ENCODE data around the gene FCHSD2.

The FCHSD2 gene

GRCh38 chr11:72968390-72968789 lies 173.7 kb downstream of the FCHSD2 start:
- no peak for DNase-seq (ENCODE audit: low read depth)

DNA sequence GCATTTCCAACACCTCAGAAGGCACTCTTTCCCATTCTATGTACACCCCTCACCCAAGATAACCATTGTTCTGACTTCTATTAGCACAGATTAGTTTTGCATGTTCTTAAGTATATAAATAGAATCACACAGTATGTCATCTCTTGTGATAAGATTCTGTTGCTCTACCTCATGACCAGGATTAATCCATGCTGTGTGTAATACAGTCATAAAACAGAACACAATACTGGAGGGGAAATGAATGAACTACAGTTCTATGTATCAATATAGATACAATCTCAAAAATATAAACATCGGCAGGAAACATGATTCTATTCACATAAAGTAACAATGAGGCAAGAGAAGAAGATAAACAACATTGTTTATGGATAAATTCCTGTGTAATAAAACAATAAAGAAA lies 176.4 kb downstream of the FCHSD2 start:
- no peak for DNase-seq (ENCODE audit: low read depth)

GRCh38 chr11:72962717-72963116 lies 179.4 kb downstream of the FCHSD2 start:
- no peak for DNase-seq (ENCODE audit: low read depth)

GRCh38 chr11:72962084-72962483 lies 180.0 kb downstream of the FCHSD2 start:
- no peak for DNase-seq (ENCODE audit: low read depth)

DNA sequence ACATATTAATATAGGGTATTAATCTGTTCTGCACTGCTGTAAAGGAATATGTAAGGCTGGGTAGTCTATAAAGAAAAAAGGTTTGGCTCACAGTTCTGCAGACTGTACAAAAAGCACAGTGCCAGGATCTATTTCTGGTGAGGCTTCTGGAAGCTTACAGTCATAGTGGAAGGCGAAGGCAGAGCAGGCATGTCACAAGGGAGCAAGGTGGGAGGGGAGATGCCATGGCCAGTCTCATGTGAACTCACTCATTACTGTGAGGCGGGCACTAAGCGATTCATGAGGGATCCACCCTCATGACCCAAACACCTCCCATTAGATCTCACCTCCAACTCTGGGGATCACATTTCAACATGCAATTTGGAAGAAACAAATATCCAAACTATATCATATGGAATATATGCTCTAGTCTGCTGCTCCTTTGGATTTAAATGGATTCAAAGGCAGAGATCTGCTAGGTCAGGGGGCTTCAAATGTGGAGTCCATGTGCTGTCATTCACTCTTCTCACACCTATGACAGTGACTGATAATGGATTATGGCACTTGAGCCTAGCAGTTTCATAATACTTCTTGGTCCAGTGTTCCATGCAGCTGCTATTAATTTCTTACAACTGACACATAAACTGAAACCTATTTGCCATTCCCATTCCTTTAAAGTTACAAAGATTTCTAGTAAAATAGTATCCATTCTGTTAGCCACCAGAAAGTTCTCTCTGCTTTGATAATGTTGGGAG lies 182.0 kb downstream of the FCHSD2 start:
- no peak for DNase-seq (ENCODE audit: low read depth)

GRCh38 chr11:72958791-72959190 lies 183.3 kb downstream of the FCHSD2 start:
- no peak for DNase-seq (ENCODE audit: low read depth)

DNA sequence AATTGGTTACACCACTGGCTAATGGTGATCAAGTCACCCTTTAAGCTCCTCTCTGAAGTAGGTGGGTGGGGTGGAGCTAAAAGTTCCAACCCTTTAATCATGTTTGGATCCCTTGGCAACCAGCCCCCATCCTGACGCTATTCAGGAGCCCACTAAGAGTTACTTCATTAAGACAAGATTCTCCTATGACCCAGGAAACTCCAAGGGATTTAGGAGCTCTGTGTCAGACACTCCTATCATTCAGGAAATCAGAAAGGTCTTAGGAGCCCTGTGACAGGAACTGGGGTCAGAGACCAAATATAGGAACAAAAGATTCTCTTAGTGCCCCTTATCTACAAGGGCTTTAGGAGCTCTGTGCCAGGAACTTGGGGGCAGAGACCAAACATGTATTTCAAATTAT lies 186.7 kb downstream of the FCHSD2 start:
- DNase-seq (ENCODE audit: low read depth) = no peak

GRCh38 chr11:72954860-72955259 lies 187.3 kb downstream of the FCHSD2 start:
- DNase-seq (ENCODE audit: low read depth) = no peak

DNA sequence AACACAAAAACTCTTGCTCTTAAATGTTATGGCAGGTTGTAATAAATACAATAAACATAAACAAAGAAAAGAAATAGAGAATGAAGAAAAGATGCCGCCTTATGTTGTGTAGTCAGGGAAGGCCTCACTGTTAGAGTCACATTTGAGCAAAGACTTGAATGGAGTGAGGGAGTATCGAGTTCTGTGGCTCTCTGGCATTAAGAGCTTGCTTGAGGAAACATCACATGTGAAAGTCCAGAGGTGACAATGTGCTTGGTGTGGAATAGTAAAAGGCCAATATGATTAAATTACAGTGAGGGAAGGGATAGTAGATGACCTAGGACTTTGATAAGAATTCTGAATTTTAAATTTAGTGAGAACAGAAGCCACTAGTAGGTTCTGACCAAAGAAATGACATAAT lies 188.5 kb downstream of the FCHSD2 start:
- DNase-seq (ENCODE audit: low read depth) = no peak

GRCh38 chr11:72951888-72952287 lies 190.2 kb downstream of the FCHSD2 start:
- no peak for DNase-seq (ENCODE audit: low read depth)

DNA sequence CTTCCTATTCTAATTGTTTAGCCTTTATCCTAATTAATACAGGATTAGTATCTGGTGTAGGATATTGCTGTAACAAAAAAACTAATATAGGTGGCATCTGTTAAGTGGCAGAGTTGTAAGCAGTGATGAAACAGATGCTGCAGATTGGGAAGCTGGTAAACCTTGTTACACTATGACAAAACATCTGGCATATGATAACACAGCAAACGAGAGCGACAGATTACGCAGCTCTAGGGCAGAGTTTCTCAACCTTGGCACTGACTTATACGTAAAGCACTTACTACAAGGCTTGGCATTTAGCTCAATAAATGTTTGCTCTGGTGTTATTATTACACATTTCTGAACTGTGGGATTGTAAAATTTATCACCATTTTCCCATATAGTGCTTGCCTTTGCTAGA lies 190.9 kb downstream of the FCHSD2 start:
- no peak for DNase-seq (ENCODE audit: low read depth)

- DNase-seq (ENCODE audit: low read depth) = no peak
Observed at GRCh38 chr11:72950685-72951084, 191.4 kb downstream of the FCHSD2 start.

- DNase-seq (ENCODE audit: low read depth) = no peak
Observed at GRCh38 chr11:72947229-72947628, 194.9 kb downstream of the FCHSD2 start.

- DNase-seq (ENCODE audit: low read depth) = no peak
Observed at GRCh38 chr11:72943664-72944063, 198.5 kb downstream of the FCHSD2 start.

- DNase-seq (ENCODE audit: low read depth) = no peak
Observed at GRCh38 chr11:72940417-72940816, 201.7 kb downstream of the FCHSD2 start.

DNA sequence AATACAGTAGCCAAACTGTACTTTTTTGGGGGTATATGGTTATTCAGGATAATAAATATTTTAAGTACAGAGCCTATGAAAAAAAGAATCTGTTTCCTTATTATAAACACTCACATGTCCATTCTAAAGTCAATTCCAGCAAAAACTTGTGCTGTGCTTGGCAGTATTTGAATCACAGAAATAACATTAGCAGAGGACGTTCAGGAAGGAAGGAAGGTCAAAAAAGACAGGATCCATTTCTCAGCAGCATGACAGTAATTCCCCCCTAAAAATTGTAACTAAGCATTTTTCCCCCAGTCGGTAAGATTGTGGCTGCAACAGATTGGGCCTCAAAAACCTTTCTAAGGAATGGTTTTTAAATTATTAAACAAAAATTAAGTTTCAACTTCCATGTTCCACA lies 203.1 kb downstream of the FCHSD2 start:
- DNase-seq (ENCODE audit: low read depth) = no peak

- no peak for DNase-seq (ENCODE audit: low read depth)
Observed at GRCh38 chr11:72937439-72937838, 204.7 kb downstream of the FCHSD2 start.

GRCh38 chr11:72935700-72936099 lies 206.4 kb downstream of the FCHSD2 start:
- no peak for DNase-seq (ENCODE audit: low read depth)

DNA sequence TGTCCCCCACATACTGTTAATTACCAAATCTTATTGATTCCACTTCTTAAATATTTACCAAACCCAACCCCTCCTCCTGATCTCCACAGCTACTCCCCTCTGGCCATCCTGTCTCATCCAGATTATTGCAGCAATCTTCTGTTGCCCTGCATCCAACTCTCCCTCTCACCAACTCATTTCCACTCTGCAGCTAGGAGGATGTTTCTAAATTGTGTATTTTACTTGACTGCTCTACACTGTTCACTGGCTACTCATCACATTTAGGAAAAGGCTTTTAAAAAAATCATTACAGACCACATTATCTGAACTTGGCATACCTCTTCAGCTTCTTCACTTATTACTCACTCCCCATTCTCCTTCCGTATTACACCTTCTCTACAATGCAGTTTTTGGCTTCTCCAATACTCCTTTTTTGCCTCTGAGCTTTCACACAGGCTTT lies 210.0 kb downstream of the FCHSD2 start:
- no peak for DNase-seq (ENCODE audit: low read depth)

- no peak for DNase-seq (ENCODE audit: low read depth)
Observed at GRCh38 chr11:72930008-72930407, 212.1 kb downstream of the FCHSD2 start.

- DNase-seq (ENCODE audit: low read depth) = no peak
Observed at GRCh38 chr11:72929256-72929655, 212.9 kb downstream of the FCHSD2 start.

DNA sequence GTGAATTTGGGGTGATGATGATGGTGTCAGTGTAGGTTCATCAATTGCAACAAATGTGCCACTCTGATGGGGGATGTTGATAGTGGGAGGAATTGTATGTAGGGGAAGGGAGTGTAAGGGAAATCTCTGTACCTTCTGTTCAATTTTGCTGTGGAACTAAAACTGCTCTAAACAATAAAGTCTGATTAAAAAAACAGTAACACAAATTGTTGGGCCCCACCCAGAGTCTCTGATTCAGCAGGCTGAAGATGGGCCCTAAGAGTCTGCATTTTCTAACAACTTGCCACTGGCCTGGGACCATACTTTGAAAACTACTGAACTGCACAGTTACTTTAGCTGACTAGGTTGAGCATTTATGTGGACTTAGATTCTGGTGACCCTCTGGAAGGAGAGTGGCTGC lies 214.7 kb downstream of the FCHSD2 start:
- no peak for DNase-seq (ENCODE audit: low read depth)

DNA sequence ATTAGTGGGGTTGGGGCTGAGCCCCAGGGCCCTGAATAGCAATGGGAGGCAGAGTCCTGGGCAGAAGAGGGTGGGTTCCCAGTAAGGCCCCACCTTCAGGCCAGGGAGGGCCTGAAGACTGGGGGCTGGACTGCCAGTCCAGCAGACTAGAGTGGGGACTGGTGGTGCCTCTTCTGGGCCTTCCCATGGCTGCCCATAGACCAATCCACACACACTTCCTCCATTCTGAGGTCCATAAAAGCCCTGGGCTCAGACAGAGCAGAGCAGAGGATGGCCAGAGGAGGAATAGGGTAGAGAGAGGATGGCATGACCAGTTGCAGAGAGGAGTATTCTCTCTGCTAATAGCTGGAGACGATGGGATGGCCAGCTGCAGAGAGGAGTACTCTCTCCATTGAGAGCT lies 216.0 kb downstream of the FCHSD2 start:
- DNase-seq (ENCODE audit: low read depth) = no peak

GRCh38 chr11:72925656-72926055 lies 216.5 kb downstream of the FCHSD2 start:
- no peak for DNase-seq (ENCODE audit: low read depth)
